GM12878 (cell line): ENCODE measurements around the gene PSORS1C2. TPM values are rescaled to one million over a fixed set of nuclear protein-coding genes. Genes with fewer than 3 reads are reported as not detected.

Source experiments
- ATAC-seq: fragments of 200-7000 bp; cut with Tn5 transposase; 3 replicates; pipeline ENCODE4 v1.9.1; 2020; ENCODE audit warnings: mild to moderate bottlenecking, moderate library complexity
- BruUV-seq: library from RNA; stranded (reverse); fragments of 400-500 nt; replicated peaks from 2 replicates; lab custom pipeline; 2021; lab: Mats Ljungman, UMichigan
- CTCF ChIA-PET: fragments of 300-600 bp; sonication (Branson Sonifier 250); formaldehyde crosslinking; extraction: SDS; loops from one replicate; lab custom pipeline; 2021; ENCODE audit warnings: inconsistent platforms; lab: Yijun Ruan, JAX
- POLR2A ChIA-PET: fragments of 350-600 bp; formaldehyde crosslinking; extraction: SDS; loops from one replicate; lab custom pipeline; 2021; ENCODE audit warnings: inconsistent platforms; lab: Charles Lee
- RAD21 ChIA-PET: fragments of 300-600 bp; sonication (Branson Sonifier 250); formaldehyde crosslinking; loops from one replicate; lab custom pipeline; 2023; ENCODE audit warnings: antibody characterized with exemption; ENCODE audit not compliant: unreplicated experiment; lab: Charles Lee
- SMC1A ChIA-PET: fragments of 300-600 bp; sonication (Branson Sonifier 250); formaldehyde crosslinking; loops from one replicate; lab custom pipeline; 2023; ENCODE audit not compliant: unreplicated experiment, uncharacterized antibody; lab: Charles Lee
- DNase-seq: peaks from one replicate; pipeline ENCODE4 v3.0.0-alpha.2; 2011; ENCODE audit warnings: low read depth, low spot score
- FAIRE-seq: peaks from 3 replicates; lab custom pipeline; 2011; peaks lifted over from hg19 to GRCh38; lab: Jason Lieb, UNC
- H2AFZ ChIP-seq: 2 replicates; pipeline ENCODE4 v1.6.0; 2011; ENCODE audit warnings: low read depth, low read length, control low read depth; ENCODE audit not compliant: control insufficient read depth
- H3K27ac ChIP-seq: 2 replicates; pipeline ENCODE4 v1.5.1; 2011; ENCODE audit warnings: control low read depth; ENCODE audit not compliant: control insufficient read depth, insufficient read depth
- H3K27me3 ChIP-seq, 2 experiments: replicated peaks in 1 of 2; 2 replicates each; pipeline versions ENCODE4 v1.6.0 to v1.6.1; 2011; ENCODE audit warnings: low read length in 1 of 2; ENCODE audit not compliant: control insufficient read depth in 2 of 2, insufficient read depth in 2 of 2
- H3K36me3 ChIP-seq, 2 experiments: 2 replicates each; pipeline ENCODE4 v1.5.1; 2011; ENCODE audit warnings: low read length in 1 of 2; ENCODE audit not compliant: control insufficient read depth in 2 of 2, insufficient read depth in 2 of 2
- H3K4me1 ChIP-seq: 2 replicates; pipeline ENCODE4 v1.6.1; 2011; ENCODE audit warnings: mild to moderate bottlenecking, low read length, moderate library complexity, mixed read lengths; ENCODE audit not compliant: control insufficient read depth, insufficient read depth
- H3K4me2 ChIP-seq: 2 replicates; pipeline ENCODE4 v1.6.0; 2011; ENCODE audit warnings: control low read depth; ENCODE audit not compliant: control insufficient read depth, insufficient read depth
- H3K4me3 ChIP-seq: fragments of 200-600 bp; sonication (generic); 2 replicates; pipeline ENCODE4 v1.5.1; 2016
- H3K79me2 ChIP-seq: 2 replicates; pipeline ENCODE4 v1.6.0; 2011; ENCODE audit warnings: low read length; ENCODE audit not compliant: control insufficient read depth, insufficient read depth
- H3K9ac ChIP-seq: 2 replicates; pipeline ENCODE4 v1.8.0; 2011; ENCODE audit warnings: low read length, control low read depth, mixed read lengths; ENCODE audit not compliant: control insufficient read depth, insufficient read depth
- H3K9me3 ChIP-seq: replicated peaks from 3 replicates; pipeline ENCODE4 v1.5.1; 2011; ENCODE audit warnings: mild to moderate bottlenecking, low read length; ENCODE audit not compliant: control insufficient read depth, insufficient read depth
- H4K20me1 ChIP-seq: 2 replicates; pipeline ENCODE4 v1.6.0; 2011; ENCODE audit not compliant: control insufficient read depth, insufficient read depth
- BHLHE40 ChIP-seq, 2 experiments: fragments of 450-650 bp in 1 of 2; IDR thresholded peaks; 2 replicates each; pipeline ENCODE4 v1.6.1; 2011 to 2017; ENCODE audit warnings: low read depth in 2 of 2, borderline replicate concordance in 1 of 2, improper control_type of control experiment in 1 of 2, low read length in 1 of 2, mild to moderate bottlenecking in 1 of 2
- CREM ChIP-seq: IDR thresholded peaks from 2 replicates; pipeline ENCODE4 v1.6.1; 2014; ENCODE audit warnings: antibody characterized with exemption, low read depth
- EP300 ChIP-seq, 2 experiments: fragments of 150-350 bp in 1 of 2; IDR thresholded peaks; 2 replicates each; pipeline ENCODE4 v1.6.1; 2011 to 2012; ENCODE audit warnings: low read depth in 2 of 2, low read length in 2 of 2, borderline replicate concordance in 1 of 2, improper control_type of control experiment in 1 of 2, inconsistent platforms in 1 of 2; ENCODE audit not compliant: control insufficient read depth in 1 of 2
- FOXM1 ChIP-seq: IDR thresholded peaks from 2 replicates; pipeline ENCODE4 v1.6.1; 2012; ENCODE audit warnings: low read depth, mild to moderate bottlenecking, inconsistent platforms, low read length, moderate library complexity
- GABPA ChIP-seq: IDR thresholded peaks from 2 replicates; pipeline ENCODE4 v1.6.1; 2014; ENCODE audit warnings: antibody characterized with exemption, low read depth, mild to moderate bottlenecking, inconsistent platforms
- IRF5 ChIP-seq: fragments of 450-650 bp; IDR thresholded peaks from 2 replicates; pipeline ENCODE4 v1.6.1; 2017; ENCODE audit warnings: borderline replicate concordance
- KDM1A ChIP-seq: fragments of 200-600 bp; sonication (generic); IDR thresholded peaks from 2 replicates; pipeline ENCODE4 v1.6.1; 2016; ENCODE audit warnings: borderline replicate concordance
- MLLT1 ChIP-seq: fragments of 450-650 bp; IDR thresholded peaks from 2 replicates; pipeline ENCODE4 v1.6.1; 2016; ENCODE audit warnings: mild to moderate bottlenecking
- MTA3 ChIP-seq: IDR thresholded peaks from 2 replicates; pipeline ENCODE4 v1.6.1; 2012; ENCODE audit warnings: low read length, inconsistent platforms, borderline replicate concordance
- NFXL1 ChIP-seq: fragments of 450-650 bp; IDR thresholded peaks from 2 replicates; pipeline ENCODE4 v1.6.1; 2017; ENCODE audit warnings: antibody characterized with exemption, mild to moderate bottlenecking, borderline replicate concordance
- RELB ChIP-seq: fragments of 450-650 bp; IDR thresholded peaks from 2 replicates; pipeline ENCODE4 v1.6.1; 2017; ENCODE audit warnings: low read depth, mild to moderate bottlenecking, moderate library complexity
- RFX5 ChIP-seq: IDR thresholded peaks from 2 replicates; pipeline ENCODE4 v1.6.1; 2011; ENCODE audit warnings: low read depth, low read length, improper control_type of control experiment
- SIN3A ChIP-seq: IDR thresholded peaks from 2 replicates; pipeline ENCODE4 v1.6.1; 2012; ENCODE audit warnings: low read depth, low read length, improper control_type of control experiment
- USF2 ChIP-seq: IDR thresholded peaks from 2 replicates; pipeline ENCODE4 v1.6.1; 2011; ENCODE audit warnings: low read depth, low read length, improper control_type of control experiment, borderline replicate concordance
- ZBED1 ChIP-seq: IDR thresholded peaks from 2 replicates; pipeline ENCODE4 v1.6.1; 2016; ENCODE audit warnings: borderline replicate concordance
- ZNF207 ChIP-seq: fragments of 450-650 bp; IDR thresholded peaks from 2 replicates; pipeline ENCODE4 v1.6.1; 2014; ENCODE audit warnings: antibody characterized with exemption, mild to moderate bottlenecking, borderline replicate concordance
- ZNF217 ChIP-seq: fragments of 450-650 bp; IDR thresholded peaks from 2 replicates; pipeline ENCODE4 v1.6.1; 2017; ENCODE audit warnings: antibody characterized with exemption, mild to moderate bottlenecking
- ZNF274 ChIP-seq: IDR thresholded peaks from one replicate; pipeline ENCODE4 v1.8.0; 2011; ENCODE audit not compliant: insufficient read length, insufficient read depth
- ZNF384 ChIP-seq: IDR thresholded peaks from 2 replicates; pipeline ENCODE4 v1.6.1; 2012; ENCODE audit warnings: low read depth, mild to moderate bottlenecking, low read length, improper control_type of control experiment, borderline replicate concordance
- WGBS: methylation state at CpG from one replicate; pipeline ENCODE4 v1.1.6; 2016; ENCODE audit warnings: low lambda C conversion rate; ENCODE audit not compliant: insufficient replicate concordance, insufficient coverage; ENCODE audit errors: missing lambda C conversion rate; 5-methylcytosine and 5-hydroxymethylcytosine counted together
- in situ Hi-C: fragments of 300-500 bp; cut with MboI; formaldehyde crosslinking; loops from 9 replicates; pipeline ENCODE4 v1.14.3; 2018; ENCODE audit warnings: mixed read lengths
- intact Hi-C: fragments of 100-400 bp; cut with micrococcal nuclease; formaldehyde crosslinking; loops from one replicate; pipeline ENCODE4 v1.14.2; 2022; ENCODE audit not compliant: unreplicated experiment
- polyA plus RNA-seq, 11 experiments: library from polyadenylated mRNA; depleted of rRNA in 4 of 11; unstranded in 6 of 11; stranded (reverse) in 5 of 11; fragments of >200 nt; fragmentation: Nextera tagmentation in 4 of 11; fragmentation: Illumina TruSeq in 1 of 11; extraction: Ambion mirVana in 4 of 11; extraction: Trizol in 1 of 11; gene quantifications; 1 replicate in 1 of 11; 2 replicates in 10 of 11; pipeline versions ENCODE4 v1.2.1 to v1.2.3, GENCODE V29; 2011 to 2016; ENCODE audit warnings: inconsistent platforms in 2 of 11, missing spikeins in 2 of 11, low read depth in 1 of 11
- total RNA-seq, 4 experiments: library from RNA; depleted of rRNA in 3 of 4; stranded (reverse); fragments of >200 nt in 3 of 4; fragmentation: Illumina TruSeq in 1 of 4; extraction: Trizol in 1 of 4; gene quantifications; 2 replicates each; pipeline versions ENCODE4 v1.2.1 to v1.2.3, GENCODE V29; 2013 to 2021

The PSORS1C2 gene
- total and polyA plus RNA-seq, 10 of the 15 experiments (the other 5 are each of a cell fraction or from before 2014, with no cell fraction given): not detected

GRCh38 chr6:31173406-31173805 is 34.5 kb upstream of the PSORS1C2 start (continued):
- TF ChIP-seq ZNF274 (no peak), MTA3 (no peak), KDM1A (no peak), ZNF384 (no peak), USF2 (no peak), ZNF217 (no peak), BHLHE40 (IDR thresholded peaks at IDR 0.05; ENCODE audit: borderline replicate concordance in 1 of 2, low read depth in 2 of 2, low read length in 1 of 2) (no peak), RELB (no peak)
- TF ChIP-seq, all 136 proteins: peak for 0

GRCh38 chr6:31172973-31173384 is 34.1 kb upstream of the PSORS1C2 start:
- ChIA-PET RAD21 (no interaction called here), CTCF (no interaction called here), POLR2A (no interaction called here), SMC1A (interaction anchor here (0.9 kb wide), 1 partner anchor 19 kb away, joined by 3 read pairs; no protein-coding TSS in a partner anchor)
- in situ Hi-C loops: no loop called here
- Histone ChIP-seq H3K27ac (no peak overlapping the region), H3K4me3 (no peak overlapping the region), H3K4me2 (no peak overlapping the region), H3K4me1 (peaks cover under 1% of the 10 kb centered on the region), H3K9ac (no peak overlapping the region), H3K79me2 (no peaks in the 10 kb centered on the region), H3K9me3 (no peaks in the 10 kb centered on the region), H3K27me3 (no peaks in the 10 kb centered on the region), H2AFZ (no peak overlapping the region), H4K20me1 (no peaks in the 10 kb centered on the region), H3K36me3 (0 out of 4 replicates have a peak, but pooled peaks cover 0 to 2% of the 10 kb centered on the region in 2 experiments)
- intact Hi-C loops: no loop called here
- no peak for FAIRE-seq
- ATAC-seq: no peak
- WGBS: 70% methylated on average over 5 of the region's 5 CpGs
- BruUV-seq: no TSS peak
- DNase-seq: no peak
- TF ChIP-seq CREM: no peak
- TF ChIP-seq GABPA: no peak
- TF ChIP-seq RFX5: no peak
- TF ChIP-seq SIN3A: no peak
- TF ChIP-seq FOXM1: no peak
- TF ChIP-seq ZNF207: no peak
- TF ChIP-seq NFXL1: no peak
- TF ChIP-seq IRF5: no peak
- TF ChIP-seq EP300 (IDR thresholded peaks at IDR 0.05; ENCODE audit: borderline replicate concordance in 1 of 2, control insufficient read depth in 1 of 2, low read depth in 2 of 2, low read length in 2 of 2): no peak
- TF ChIP-seq ZBED1: no peak
- no peak for TF ChIP-seq MLLT1
